Measurements from ENCODE around the gene FAM228B. TPM values are rescaled to one million over a fixed set of nuclear protein-coding genes. Genes with fewer than 3 reads are reported as not detected.
"Not testable (repeated sequence)": the region's sequence is repeated elsewhere in the genome, so short reads cannot be mapped to it uniquely, and the experiment has no call there.

Gene FAM228B
- total RNA-seq, 1 donor from 2014 or later = 9.7 TPM

GRCh38 chr2:24105816-24106215 lies 17.5 kb upstream of the FAM228B start:
- H3K4me1 ChIP-seq (ENCODE audit: insufficient read depth, low read length) = peaks cover under 1% of the 10 kb centered on the region
- no peaks in the 10 kb centered on the region for H4K20me1 ChIP-seq (ENCODE audit: insufficient read depth, low read length)
- Mint-ChIP-seq H3K4me3 (ENCODE audit: unreplicated experiment) (no peak overlapping the region), H3K4me1 (ENCODE audit: low read depth, unreplicated experiment) (peaks cover 1% of the 10 kb centered on the region), H3K27me3 (ENCODE audit: low read depth, unreplicated experiment) (no peaks in the 10 kb centered on the region), H3K36me3 (ENCODE audit: low read depth, unreplicated experiment) (peaks cover 2% of the 10 kb centered on the region), H3K9me3 (ENCODE audit: unreplicated experiment) (peaks cover 14% of the 10 kb centered on the region), H3K27ac (ENCODE audit: unreplicated experiment) (no peak overlapping the region)
- no peak for FAIRE-seq
- H3K4me3 ChIP-seq (ENCODE audit: insufficient read depth, low read depth, low read length) = no peak overlapping the region
- no peak overlapping the region for H2AFZ ChIP-seq (ENCODE audit: low read depth, low read length)
- TF ChIP-seq EZH2 (IDR thresholded peaks at IDR 0.05; ENCODE audit: insufficient read depth, low read length) = no peak
- TF ChIP-seq, protein P1, sequence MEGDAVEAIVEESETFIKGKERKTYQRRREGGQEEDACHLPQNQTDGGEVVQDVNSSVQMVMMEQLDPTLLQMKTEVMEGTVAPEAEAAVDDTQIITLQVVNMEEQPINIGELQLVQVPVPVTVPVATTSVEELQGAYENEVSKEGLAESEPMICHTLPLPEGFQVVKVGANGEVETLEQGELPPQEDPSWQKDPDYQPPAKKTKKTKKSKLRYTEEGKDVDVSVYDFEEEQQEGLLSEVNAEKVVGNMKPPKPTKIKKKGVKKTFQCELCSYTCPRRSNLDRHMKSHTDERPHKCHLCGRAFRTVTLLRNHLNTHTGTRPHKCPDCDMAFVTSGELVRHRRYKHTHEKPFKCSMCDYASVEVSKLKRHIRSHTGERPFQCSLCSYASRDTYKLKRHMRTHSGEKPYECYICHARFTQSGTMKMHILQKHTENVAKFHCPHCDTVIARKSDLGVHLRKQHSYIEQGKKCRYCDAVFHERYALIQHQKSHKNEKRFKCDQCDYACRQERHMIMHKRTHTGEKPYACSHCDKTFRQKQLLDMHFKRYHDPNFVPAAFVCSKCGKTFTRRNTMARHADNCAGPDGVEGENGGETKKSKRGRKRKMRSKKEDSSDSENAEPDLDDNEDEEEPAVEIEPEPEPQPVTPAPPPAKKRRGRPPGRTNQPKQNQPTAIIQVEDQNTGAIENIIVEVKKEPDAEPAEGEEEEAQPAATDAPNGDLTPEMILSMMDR (IDR thresholded peaks at IDR 0.05; ENCODE audit: insufficient read depth, low read depth, low read length) = no peak
- no peaks in the 10 kb centered on the region for H3K79me2 ChIP-seq (ENCODE audit: insufficient read depth, low read length)
- H3K9ac ChIP-seq (ENCODE audit: low read length) = no peak overlapping the region
- H3K4me2 ChIP-seq (ENCODE audit: low read length) = no peak overlapping the region
- H3K9me3 ChIP-seq (ENCODE audit: insufficient read depth, low read depth, low read length) = no peaks in the 10 kb centered on the region
- H3K27me3 ChIP-seq (ENCODE audit: insufficient read depth, low read length) = no peaks in the 10 kb centered on the region
- no peak overlapping the region for H3K27ac ChIP-seq (ENCODE audit: low read depth, low read length)
- H3K36me3 ChIP-seq (ENCODE audit: insufficient read depth, low read length) = no peaks in the 10 kb centered on the region
- DNase-seq (ENCODE audit: low read depth) = no peak

DNA sequence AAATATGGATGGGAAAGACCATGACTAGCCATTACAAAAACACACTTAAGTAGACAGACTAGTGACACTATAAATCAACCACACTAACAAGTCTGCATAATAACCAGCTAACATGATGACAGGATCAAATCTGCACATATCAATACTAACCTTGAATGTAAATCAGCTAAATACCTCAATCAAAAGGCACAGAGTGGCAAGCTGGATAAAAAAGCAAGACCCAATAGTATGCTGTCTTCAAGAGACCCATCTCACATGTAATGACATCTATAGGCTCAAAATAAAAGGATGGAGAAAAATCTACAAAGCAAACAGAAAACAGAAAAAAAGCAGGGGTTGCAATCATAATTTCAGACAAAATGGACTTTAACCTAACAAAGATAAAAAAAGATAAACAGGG lies 16.5 kb upstream of the FAM228B start:
- H3K36me3 ChIP-seq (ENCODE audit: insufficient read depth, low read length) = no peaks in the 10 kb centered on the region
- no peak overlapping the region for H3K27ac ChIP-seq (ENCODE audit: low read depth, low read length)
- FAIRE-seq = no peak
- H3K9ac ChIP-seq (ENCODE audit: low read length) = no peak overlapping the region
- Mint-ChIP-seq H3K27me3 (ENCODE audit: low read depth, unreplicated experiment) (no peaks in the 10 kb centered on the region), H3K36me3 (ENCODE audit: low read depth, unreplicated experiment) (peaks cover 2% of the 10 kb centered on the region), H3K4me3 (ENCODE audit: unreplicated experiment) (no peak overlapping the region), H3K9me3 (ENCODE audit: unreplicated experiment) (peaks cover 17% of the 10 kb centered on the region), H3K4me1 (ENCODE audit: low read depth, unreplicated experiment) (peaks cover 11% of the 10 kb centered on the region), H3K27ac (ENCODE audit: unreplicated experiment) (no peak overlapping the region)
- no peaks in the 10 kb centered on the region for H4K20me1 ChIP-seq (ENCODE audit: insufficient read depth, low read length)
- no peaks in the 10 kb centered on the region for H3K79me2 ChIP-seq (ENCODE audit: insufficient read depth, low read length)
- H3K4me3 ChIP-seq (ENCODE audit: insufficient read depth, low read depth, low read length) = no peak overlapping the region
- no peaks in the 10 kb centered on the region for H3K9me3 ChIP-seq (ENCODE audit: insufficient read depth, low read depth, low read length)
- H3K4me2 ChIP-seq (ENCODE audit: low read length) = no peak overlapping the region
- H3K27me3 ChIP-seq (ENCODE audit: insufficient read depth, low read length) = no peaks in the 10 kb centered on the region
- peaks cover 8% of the 10 kb centered on the region for H3K4me1 ChIP-seq (ENCODE audit: insufficient read depth, low read length)
- no peak for DNase-seq (ENCODE audit: low read depth)
- TF ChIP-seq EZH2 (IDR thresholded peaks at IDR 0.05; ENCODE audit: insufficient read depth, low read length) = no peak
- TF ChIP-seq, protein P1 (IDR thresholded peaks at IDR 0.05; ENCODE audit: insufficient read depth, low read depth, low read length) = no peak
- no peak overlapping the region for H2AFZ ChIP-seq (ENCODE audit: low read depth, low read length)

DNA sequence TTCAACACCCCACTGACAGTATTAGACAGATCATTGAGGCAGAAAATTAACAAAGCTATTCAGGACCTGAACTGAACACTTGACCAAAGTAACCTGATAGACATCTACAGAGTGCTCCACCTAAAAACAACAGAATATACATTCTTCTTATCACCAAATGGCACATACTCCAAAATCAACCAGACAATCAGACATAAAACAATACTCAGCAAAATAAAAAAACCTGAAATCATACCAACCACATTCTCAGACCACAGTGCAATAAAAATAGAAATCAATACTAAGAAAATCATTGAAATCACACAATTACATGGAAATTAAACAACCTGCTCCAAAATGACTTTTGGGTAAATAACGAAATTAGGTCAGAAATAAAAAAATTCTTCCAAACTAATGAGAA lies 15.9 kb upstream of the FAM228B start:
- no peak overlapping the region for H2AFZ ChIP-seq (ENCODE audit: low read depth, low read length)
- H3K27me3 Mint-ChIP-seq (ENCODE audit: low read depth, unreplicated experiment) = no peaks in the 10 kb centered on the region
- TF ChIP-seq, protein P1 (IDR thresholded peaks at IDR 0.05; ENCODE audit: insufficient read depth, low read depth, low read length) = no peak
- TF ChIP-seq EZH2 (IDR thresholded peaks at IDR 0.05; ENCODE audit: insufficient read depth, low read length) = no peak

GRCh38 chr2:24109431-24109830 lies 13.8 kb upstream of the FAM228B start:
- DNase-seq (ENCODE audit: low read depth) = not testable (repeated sequence)

More for the DNA sequence above, 15.9 kb upstream of the FAM228B start:
- FAIRE-seq (no peak), DNase-seq (ENCODE audit: low read depth) (no peak)
- Histone ChIP-seq H3K27ac (ENCODE audit: low read depth, low read length) (no peak overlapping the region), H3K9me3 (ENCODE audit: insufficient read depth, low read depth, low read length) (no peaks in the 10 kb centered on the region), H3K79me2 (ENCODE audit: insufficient read depth, low read length) (no peaks in the 10 kb centered on the region), H4K20me1 (ENCODE audit: insufficient read depth, low read length) (no peaks in the 10 kb centered on the region), H3K4me1 (ENCODE audit: insufficient read depth, low read length) (peaks cover 9% of the 10 kb centered on the region), H3K4me2 (ENCODE audit: low read length) (no peak overlapping the region), H3K4me3 (ENCODE audit: insufficient read depth, low read depth, low read length) (no peak overlapping the region), H3K27me3 (ENCODE audit: insufficient read depth, low read length) (no peaks in the 10 kb centered on the region), H3K9ac (ENCODE audit: low read length) (no peak overlapping the region), H3K36me3 (ENCODE audit: insufficient read depth, low read length) (no peaks in the 10 kb centered on the region)
- Mint-ChIP-seq H3K27ac (ENCODE audit: unreplicated experiment) (no peak overlapping the region), H3K9me3 (ENCODE audit: unreplicated experiment) (peaks cover 18% of the 10 kb centered on the region), H3K4me1 (ENCODE audit: low read depth, unreplicated experiment) (peaks cover 12% of the 10 kb centered on the region), H3K4me3 (ENCODE audit: unreplicated experiment) (no peak overlapping the region), H3K36me3 (ENCODE audit: low read depth, unreplicated experiment) (no peaks in the 10 kb centered on the region)

More at GRCh38 chr2:24109431-24109830, 13.8 kb upstream of the FAM228B start:
- H3K27ac Mint-ChIP-seq (ENCODE audit: unreplicated experiment); H3K79me2 ChIP-seq (ENCODE audit: insufficient read depth, low read length); H3K36me3 ChIP-seq (ENCODE audit: insufficient read depth, low read length); H4K20me1 ChIP-seq (ENCODE audit: insufficient read depth, low read length); H3K9me3 ChIP-seq (ENCODE audit: insufficient read depth, low read depth, low read length); H3K4me3 Mint-ChIP-seq (ENCODE audit: unreplicated experiment); H3K27me3 ChIP-seq (ENCODE audit: insufficient read depth, low read length); H3K4me1 ChIP-seq (ENCODE audit: insufficient read depth, low read length); H3K4me2 ChIP-seq (ENCODE audit: low read length); H3K4me3 ChIP-seq (ENCODE audit: insufficient read depth, low read depth, low read length); H3K27me3 Mint-ChIP-seq (ENCODE audit: low read depth, unreplicated experiment); FAIRE-seq; H2AFZ ChIP-seq (ENCODE audit: low read depth, low read length); H3K9ac ChIP-seq (ENCODE audit: low read length); H3K27ac ChIP-seq (ENCODE audit: low read depth, low read length); H3K36me3 Mint-ChIP-seq (ENCODE audit: low read depth, unreplicated experiment): not testable (repeated sequence)
- H3K9me3 Mint-ChIP-seq (ENCODE audit: unreplicated experiment) = peaks cover 32% of the 10 kb centered on the region
- peaks cover 12% of the 10 kb centered on the region for H3K4me1 Mint-ChIP-seq (ENCODE audit: low read depth, unreplicated experiment)
